Kidney (tissue), 14 donors: Measurements from ENCODE around the gene LGR6. TPM values are rescaled to one million over a fixed set of nuclear protein-coding genes. Genes with fewer than 3 reads are reported as not detected.
"Not testable (repeated sequence)": the region's sequence is repeated elsewhere in the genome, so short reads cannot be mapped to it uniquely, and the experiment has no call there.

Experiments
- DNase-seq, 5 donors: peaks; one replicate each; pipeline ENCODE4 v3.0.0-alpha.2; 2013 to 2020
- FAIRE-seq: peaks from 2 replicates; lab custom pipeline; 2012; peaks lifted over from hg19 to GRCh38; lab: Jason Lieb, UNC
- H3K27ac ChIP-seq, 2 donors: one replicate each; pipeline ENCODE4 v1.7.0; 2013; ENCODE audit warnings: low read depth in 2 of 2, low read length in 2 of 2, inconsistent platforms in 1 of 2
- H3K27me3 ChIP-seq: one replicate; pipeline ENCODE4 v1.7.1; 2013; ENCODE audit warnings: low read length, inconsistent platforms; ENCODE audit not compliant: control insufficient read depth, insufficient read depth
- H3K36me3 ChIP-seq, 3 donors: one replicate each; pipeline versions ENCODE4 v1.7.0 to v1.7.1; 2013; ENCODE audit warnings: low read length in 3 of 3, control low read depth in 1 of 3, inconsistent platforms in 1 of 3; ENCODE audit not compliant: insufficient read depth in 3 of 3, control insufficient read depth in 2 of 3
- H3K4me1 ChIP-seq, 3 donors: one replicate each; pipeline versions ENCODE4 v1.7.0 to v1.7.1; 2013; ENCODE audit warnings: low read length in 3 of 3, inconsistent platforms in 1 of 3, low read depth in 1 of 3; ENCODE audit not compliant: control insufficient read depth in 2 of 3, insufficient read depth in 2 of 3
- H3K4me3 ChIP-seq, 3 donors: one replicate each; pipeline versions ENCODE4 v1.7.0 to v1.8.1; 2013; ENCODE audit warnings: low read length in 3 of 3, control low read depth in 1 of 3, inconsistent platforms in 1 of 3
- H3K9ac ChIP-seq, 3 donors: one replicate each; pipeline versions ENCODE4 v1.7.0 to v1.7.1; 2013; ENCODE audit warnings: low read length in 3 of 3, control low read depth in 1 of 3, inconsistent platforms in 1 of 3
- H3K9me3 ChIP-seq, 3 donors: one replicate each; pipeline versions ENCODE4 v1.7.0 to v1.7.1; 2013; ENCODE audit warnings: low read length in 3 of 3, control low read depth in 1 of 3, inconsistent platforms in 1 of 3; ENCODE audit not compliant: control insufficient read depth in 2 of 3, insufficient read depth in 1 of 3
- CTCF ChIP-seq: IDR thresholded peaks from 3 replicates; pipeline ENCODE4 v1.5.1; 2012; ENCODE audit warnings: mild to moderate bottlenecking, moderate library complexity, borderline replicate concordance; ENCODE audit not compliant: insufficient read depth; ENCODE audit errors: extremely low read depth
- intact Hi-C: fragments of 100-400 bp; cut with DNase I; formaldehyde crosslinking; loops from one replicate; pipeline ENCODE4 v1.11.1; 2022
- polyA plus RNA-seq: library from polyadenylated mRNA; stranded (reverse); fragments of 350-450 nt; fragmentation: Illumina TruSeq; extraction: RNeasy Lipid Tissue Mini Kit (QIAGEN cat#74804); gene quantifications from one replicate; pipeline ENCODE4 v1.2.3, GENCODE V29; 2014; ENCODE audit warnings: low read depth, low replicate concordance; ENCODE audit not compliant: insufficient read depth
- total RNA-seq: library from RNA; stranded (reverse); fragmentation: NEBNext Ultra II Directional; extraction: Animal tissue kit (Norgen Biotek cat#: 25700); gene quantifications from one replicate; pipeline ENCODE4 v1.2.1, GENCODE V29; 2021
- donor health status: control.
- donor health status: control.
- donor health status: control.
- donor health status: control.
- donor health status: control.
- donor health status: DM: yes; HTN: yes; CAD: no.
- donor health status: Normal renal cell carcinoma (clear cell type).

Gene LGR6
- total and polyA plus RNA-seq, 2 donors from 2014 or later: 1.8 to 4.1 TPM

DNA sequence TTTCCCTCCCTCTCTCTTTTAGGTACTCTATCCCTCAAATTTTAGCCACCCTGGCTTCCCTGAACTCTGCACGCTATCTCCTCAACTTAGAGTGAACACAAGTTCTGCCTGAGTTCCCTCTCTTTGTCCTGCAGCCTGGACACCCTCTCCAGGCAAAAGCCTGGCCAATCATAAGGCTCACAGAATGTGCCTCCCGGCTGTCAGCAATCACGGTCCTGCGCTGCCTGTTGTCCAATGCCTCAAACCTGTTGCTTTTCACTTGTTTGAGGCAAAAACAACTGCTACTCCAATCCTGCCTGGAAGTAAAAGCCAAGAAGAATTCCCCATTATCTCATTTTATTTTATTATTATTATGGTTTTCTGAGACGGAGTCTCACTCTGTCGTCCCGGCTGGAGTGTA lies 66.1 kb downstream of the LGR6 start:
- no peak overlapping the region for H3K4me3 ChIP-seq
- FAIRE-seq (no peak), DNase-seq (peak in 1 of 5 donors; percentile 18)
- H3K27ac ChIP-seq: no peak overlapping the region
- H3K9ac ChIP-seq: no peak overlapping the region
- intact Hi-C loops: no loop called here
- TF ChIP-seq CTCF: no peak
- H3K27me3 ChIP-seq: no peaks in the 10 kb centered on the region
- no peaks in the 10 kb centered on the region for H3K36me3 ChIP-seq
- H3K4me1 ChIP-seq: no peaks in the 10 kb centered on the region
- no peaks in the 10 kb centered on the region for H3K9me3 ChIP-seq

DNA sequence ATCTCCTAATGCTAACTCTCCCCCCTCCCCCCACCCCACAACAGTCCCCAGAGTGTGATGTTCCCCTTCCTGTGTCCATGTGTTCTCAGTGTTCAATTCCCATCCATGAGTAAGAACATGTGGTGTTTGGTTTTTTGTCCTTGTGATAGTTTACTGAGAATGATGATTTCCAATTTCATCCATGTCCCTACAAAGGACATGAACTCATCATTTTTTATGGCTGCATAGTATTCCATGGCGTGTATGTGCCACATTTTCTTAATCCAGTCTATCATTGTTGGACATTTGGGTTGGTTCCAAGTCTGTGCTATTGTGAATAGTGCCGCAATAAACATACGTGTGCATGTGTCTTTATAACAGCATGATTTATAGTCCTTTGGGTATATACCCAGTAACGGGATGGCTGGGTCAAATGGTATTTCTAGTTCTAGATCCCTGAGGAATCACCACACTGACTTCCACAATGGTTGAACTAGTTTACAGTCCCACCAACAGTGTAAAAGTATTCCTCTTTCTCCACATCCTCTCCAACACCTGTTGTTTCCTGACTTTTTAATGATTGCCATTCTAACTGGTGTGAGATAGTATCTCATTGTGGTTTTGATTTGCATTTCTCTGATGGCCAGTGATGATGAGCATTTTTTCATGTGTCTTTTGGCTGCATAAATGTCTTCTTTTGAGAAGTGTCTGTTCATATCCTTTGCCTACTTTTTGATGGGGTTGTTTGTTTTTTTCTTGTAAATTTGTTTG lies 67.8 kb downstream of the LGR6 start:
- intact Hi-C loops, H3K27ac ChIP-seq, H3K36me3 ChIP-seq, H3K4me3 ChIP-seq, H3K4me1 ChIP-seq, H3K9me3 ChIP-seq, H3K27me3 ChIP-seq, FAIRE-seq, DNase-seq, H3K9ac ChIP-seq: not testable (repeated sequence)

DNA sequence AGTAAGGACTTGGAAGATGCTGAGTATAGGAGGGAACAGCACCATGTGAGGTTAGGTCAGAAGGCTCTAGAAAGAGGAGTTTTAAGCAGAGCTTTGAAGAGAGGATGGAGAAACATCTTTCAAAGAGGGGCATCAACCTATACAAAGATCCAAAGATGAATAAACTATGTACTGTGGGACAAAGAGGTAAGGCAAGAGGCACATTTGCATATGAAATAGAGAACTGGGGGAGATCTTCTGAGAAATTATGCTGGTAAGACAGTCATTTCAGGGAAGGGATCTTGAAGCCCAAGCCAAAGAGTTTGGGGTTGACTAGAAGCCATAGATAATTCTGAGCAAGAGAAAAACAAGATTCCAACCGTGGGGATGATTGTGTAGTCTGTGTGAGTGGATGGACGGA lies 70.0 kb downstream of the LGR6 start:
- Histone ChIP-seq H3K36me3 (no peaks in the 10 kb centered on the region), H3K9ac (no peak overlapping the region), H3K27me3 (no peaks in the 10 kb centered on the region), H3K27ac (no peak overlapping the region), H3K4me3 (no peak overlapping the region), H3K4me1 (no peaks in the 10 kb centered on the region), H3K9me3 (no peaks in the 10 kb centered on the region)
- intact Hi-C loops: no loop called here
- FAIRE-seq (no peak), DNase-seq (no peak)
- no peak for TF ChIP-seq CTCF

GRCh38 chr1:202264300-202264699 lies 70.7 kb downstream of the LGR6 start:
- TF ChIP-seq CTCF: no peak
- Histone ChIP-seq H3K9ac (no peak overlapping the region), H3K27me3 (no peaks in the 10 kb centered on the region), H3K27ac (no peak overlapping the region), H3K36me3 (no peaks in the 10 kb centered on the region), H3K4me1 (no peaks in the 10 kb centered on the region), H3K9me3 (no peaks in the 10 kb centered on the region), H3K4me3 (no peak overlapping the region)
- DNase-seq (no peak), FAIRE-seq (no peak)
- intact Hi-C loops: no loop called here
